Breast epithelium (tissue), 4 donors: ENCODE results near the gene C16orf96. TPM values are rescaled to one million over a fixed set of nuclear protein-coding genes. Genes with fewer than 3 reads are reported as not detected.

Experiments
- DNase-seq, 2 donors: peaks; one replicate each; pipeline ENCODE4 v3.0.0-alpha.2; 2019; ENCODE audit warnings: low spot score in 2 of 2
- H3K27ac ChIP-seq, 2 donors: fragments of 200-600 bp; sonication (generic) in 1 of 2; one replicate each; pipeline ENCODE4 v1.5.1; 2016 to 2019; ENCODE audit warnings: mild to moderate bottlenecking in 1 of 2
- H3K27me3 ChIP-seq, 2 donors: fragments of 200-600 bp; sonication (generic) in 1 of 2; one replicate each; pipeline versions ENCODE4 v1.5.1 to v1.6.0; 2017 to 2019; ENCODE audit warnings: control low read depth in 1 of 2, mild to moderate bottlenecking in 1 of 2
- H3K36me3 ChIP-seq: fragments of 200-600 bp; one replicate; pipeline ENCODE4 v1.5.1; 2019
- H3K4me1 ChIP-seq, 2 donors: fragments of 200-600 bp; sonication (generic); one replicate each; pipeline ENCODE4 v1.5.1; 2016 to 2019; ENCODE audit warnings: control low read depth in 1 of 2
- H3K4me3 ChIP-seq, 3 donors: fragments of 200-600 bp; sonication (generic); 1 replicate in 2 of 3; 2 replicates in 1 of 3; pipeline ENCODE4 v1.5.1; 2016 to 2019; ENCODE audit warnings: mild to moderate bottlenecking in 3 of 3, moderate library complexity in 2 of 3
- H3K9me3 ChIP-seq, 2 donors: fragments of 200-600 bp; sonication (generic) in 1 of 2; one replicate each; pipeline ENCODE4 v1.5.1; 2016 to 2019; ENCODE audit warnings: control low read depth in 1 of 2
- POLR2A ChIP-seq: fragments of 450-650 bp; IDR thresholded peaks from one replicate; pipeline ENCODE4 v1.6.1; 2016; ENCODE audit warnings: antibody characterized with exemption, mild to moderate bottlenecking, moderate library complexity
- POLR2AphosphoS5 ChIP-seq, 3 donors: sonication (generic); formaldehyde crosslinking; IDR thresholded peaks; one replicate each; pipeline ENCODE4 v1.6.1; 2017; ENCODE audit warnings: antibody characterized with exemption in 3 of 3
- intact Hi-C: fragments of 100-400 bp; cut with DNase I; formaldehyde crosslinking; loops from one replicate; pipeline ENCODE4 v1.15.1; 2023; ENCODE audit warnings: low total_unique reads
- total RNA-seq, 3 donors: library from RNA; depleted of rRNA; stranded (reverse); fragments of >200 nt; gene quantifications; one replicate each; pipeline ENCODE4 v1.1.0, GENCODE V29; 2016
- TF ChIP-seq, protein P1 (sequence below), 3 donors: fragments of 450-650 bp; IDR thresholded peaks; one replicate each; pipeline ENCODE4 v1.5.1; 2016 to 2017; ENCODE audit warnings: antibody characterized with exemption in 3 of 3, mild to moderate bottlenecking in 3 of 3, moderate library complexity in 3 of 3

C16orf96 gene
- total RNA-seq, 3 donors from 2014 or later, result not detected

DNA sequence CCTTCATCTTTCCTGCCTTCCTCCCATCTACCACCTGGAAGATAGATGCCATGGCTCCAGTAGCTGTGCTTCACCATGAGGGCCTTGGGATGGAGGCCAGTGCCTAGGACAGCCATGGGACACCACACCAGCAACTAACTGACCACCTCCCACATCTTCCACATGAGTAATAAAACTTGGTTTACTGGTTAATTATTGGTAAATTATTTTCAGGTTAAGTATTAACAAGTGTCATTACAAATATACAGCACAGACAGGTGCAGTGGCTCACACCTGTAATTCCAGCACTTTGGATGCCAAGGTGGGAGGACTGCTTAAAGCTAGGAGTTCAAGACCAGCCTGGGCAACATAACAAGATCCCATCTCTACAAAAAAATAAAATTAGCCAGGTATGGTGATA lies 31.6 kb upstream of the C16orf96 start:
- Histone ChIP-seq H3K9me3 (no peaks in the 10 kb centered on the region), H3K4me1 (no peaks in the 10 kb centered on the region), H3K4me3 (no peak overlapping the region), H3K36me3 (no peaks in the 10 kb centered on the region), H3K27ac (no peak overlapping the region), H3K27me3 (no peaks in the 10 kb centered on the region)
- TF ChIP-seq POLR2A, result no peak
- TF ChIP-seq POLR2AphosphoS5 (IDR thresholded peaks at IDR 0.05), result no peak
- TF ChIP-seq, protein P1, sequence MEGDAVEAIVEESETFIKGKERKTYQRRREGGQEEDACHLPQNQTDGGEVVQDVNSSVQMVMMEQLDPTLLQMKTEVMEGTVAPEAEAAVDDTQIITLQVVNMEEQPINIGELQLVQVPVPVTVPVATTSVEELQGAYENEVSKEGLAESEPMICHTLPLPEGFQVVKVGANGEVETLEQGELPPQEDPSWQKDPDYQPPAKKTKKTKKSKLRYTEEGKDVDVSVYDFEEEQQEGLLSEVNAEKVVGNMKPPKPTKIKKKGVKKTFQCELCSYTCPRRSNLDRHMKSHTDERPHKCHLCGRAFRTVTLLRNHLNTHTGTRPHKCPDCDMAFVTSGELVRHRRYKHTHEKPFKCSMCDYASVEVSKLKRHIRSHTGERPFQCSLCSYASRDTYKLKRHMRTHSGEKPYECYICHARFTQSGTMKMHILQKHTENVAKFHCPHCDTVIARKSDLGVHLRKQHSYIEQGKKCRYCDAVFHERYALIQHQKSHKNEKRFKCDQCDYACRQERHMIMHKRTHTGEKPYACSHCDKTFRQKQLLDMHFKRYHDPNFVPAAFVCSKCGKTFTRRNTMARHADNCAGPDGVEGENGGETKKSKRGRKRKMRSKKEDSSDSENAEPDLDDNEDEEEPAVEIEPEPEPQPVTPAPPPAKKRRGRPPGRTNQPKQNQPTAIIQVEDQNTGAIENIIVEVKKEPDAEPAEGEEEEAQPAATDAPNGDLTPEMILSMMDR (IDR thresholded peaks at IDR 0.05), result no peak
- DNase-seq, result no peak
- intact Hi-C loops, result no loop called here

DNA sequence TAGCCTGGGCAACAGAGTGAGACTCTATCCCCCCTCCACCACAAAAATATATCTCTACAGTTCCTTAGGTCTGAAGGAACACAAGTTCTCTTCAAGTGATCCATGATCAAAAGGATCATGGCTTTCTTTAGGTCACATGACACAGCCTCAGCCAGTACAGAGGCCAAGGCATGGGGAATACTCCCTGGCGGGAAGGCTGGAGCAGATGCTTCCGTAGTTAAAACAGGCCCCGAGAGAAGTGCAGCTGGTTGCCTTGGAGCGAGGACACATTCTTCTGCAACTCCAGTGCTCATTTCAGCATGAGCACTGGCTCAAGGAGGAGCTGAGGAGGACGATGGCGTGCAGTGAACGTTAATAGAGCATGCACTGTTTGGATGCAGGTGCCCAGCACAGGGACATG lies 31.1 kb upstream of the C16orf96 start:
- TF ChIP-seq POLR2AphosphoS5 (IDR thresholded peaks at IDR 0.05) (no peak), POLR2A (no peak)
- TF ChIP-seq, protein P1 (IDR thresholded peaks at IDR 0.05), result no peak
- intact Hi-C loops, result no loop called here
- Histone ChIP-seq H3K4me1 (no peaks in the 10 kb centered on the region), H3K9me3 (no peaks in the 10 kb centered on the region), H3K27ac (no peak overlapping the region), H3K27me3 (no peaks in the 10 kb centered on the region), H3K36me3 (no peaks in the 10 kb centered on the region), H3K4me3 (no peak overlapping the region)
- DNase-seq, result no peak

DNA sequence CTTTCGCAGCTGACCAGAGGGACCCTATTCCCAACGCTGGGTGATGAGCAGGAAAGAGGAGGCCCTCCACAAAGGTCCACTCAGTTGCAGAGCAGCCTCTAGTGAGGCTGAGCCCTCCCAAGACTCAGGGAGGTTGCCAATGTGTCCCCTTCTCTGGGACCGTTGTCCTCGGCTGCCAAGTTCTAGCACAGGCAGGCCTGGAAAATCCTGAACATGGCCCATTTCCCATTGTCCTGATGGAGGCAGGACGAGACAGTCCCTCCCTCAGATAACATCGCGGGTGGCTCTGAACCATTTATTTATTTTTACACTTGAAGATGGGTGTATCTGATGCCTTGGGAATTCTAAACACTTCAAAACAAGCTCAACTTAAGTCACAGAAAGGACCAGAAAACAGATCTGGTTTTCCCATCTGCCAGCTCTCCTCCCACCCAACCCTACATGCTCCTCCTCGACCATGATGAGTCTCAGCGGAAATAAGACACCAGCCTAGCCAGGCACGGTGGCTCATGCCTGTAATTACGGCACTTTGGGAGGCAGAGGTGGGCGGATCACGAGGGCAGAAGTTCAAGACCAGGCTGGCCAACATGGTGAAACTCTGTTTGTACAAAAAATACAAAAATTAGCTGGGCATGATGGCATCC lies 30.4 kb upstream of the C16orf96 start:
- Histone ChIP-seq H3K27me3 (no peaks in the 10 kb centered on the region), H3K9me3 (no peaks in the 10 kb centered on the region), H3K4me3 (no peak overlapping the region), H3K36me3 (no peaks in the 10 kb centered on the region), H3K27ac (no peak overlapping the region), H3K4me1 (no peaks in the 10 kb centered on the region)
- no peak for DNase-seq
- intact Hi-C loops, result no loop called here
- TF ChIP-seq POLR2AphosphoS5 (IDR thresholded peaks at IDR 0.05), result no peak

DNA sequence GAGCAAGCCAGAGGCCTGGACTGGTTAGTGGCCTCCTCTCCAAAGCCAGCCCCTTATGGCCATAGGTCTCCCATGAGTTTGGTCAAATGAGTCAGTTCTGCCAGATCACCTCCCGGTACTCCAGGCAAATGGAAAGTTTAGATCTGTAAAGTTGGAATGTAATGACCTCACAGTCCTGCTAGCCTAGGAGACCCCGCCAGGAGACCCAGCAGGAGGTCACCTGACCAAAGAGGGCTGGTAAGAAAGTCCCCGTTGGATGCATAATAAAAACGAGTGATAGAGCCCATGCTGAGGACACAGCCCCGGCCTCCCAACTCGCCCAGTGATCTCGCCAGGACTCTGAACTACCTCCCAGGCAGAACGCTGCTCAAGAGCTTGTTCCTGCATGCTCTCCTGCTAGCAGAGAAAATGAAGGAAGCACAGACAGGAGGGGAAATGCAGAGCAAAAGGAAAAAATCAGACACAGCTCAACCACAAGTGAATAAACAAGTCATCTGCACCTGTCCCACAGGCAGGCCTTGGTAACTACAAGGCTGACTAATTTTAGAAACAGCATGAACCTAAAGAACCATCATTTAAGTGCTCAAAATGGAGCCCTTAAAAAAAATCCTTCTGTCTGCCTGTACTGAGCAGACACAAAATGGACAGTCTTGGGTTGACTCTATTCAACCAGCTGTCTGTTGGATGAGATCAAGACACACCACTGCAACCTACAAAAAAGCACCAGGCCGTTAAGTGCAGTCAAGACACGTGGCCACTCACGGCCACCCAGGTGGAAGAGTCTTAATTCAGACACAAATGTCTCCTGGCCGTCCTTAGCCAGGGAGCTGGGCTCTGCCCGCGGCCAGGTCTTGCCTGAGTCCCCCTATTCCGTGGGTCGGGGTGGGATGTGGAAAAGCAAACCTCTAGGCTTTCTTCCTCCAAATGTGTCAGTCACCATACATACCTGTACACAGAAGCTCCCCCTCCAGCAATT lies 26.8 kb upstream of the C16orf96 start:
- TF ChIP-seq, protein P1 (IDR thresholded peaks at IDR 0.05), result no peak
- TF ChIP-seq POLR2AphosphoS5 (IDR thresholded peaks at IDR 0.05), result no peak
- no peak for TF ChIP-seq POLR2A
- Histone ChIP-seq H3K4me3 (no peak overlapping the region), H3K9me3 (no peaks in the 10 kb centered on the region), H3K27me3 (no peaks in the 10 kb centered on the region), H3K4me1 (no peaks in the 10 kb centered on the region), H3K36me3 (no peaks in the 10 kb centered on the region), H3K27ac (no peak overlapping the region)
- intact Hi-C loops, result no loop called here
- DNase-seq, result no peak

DNA sequence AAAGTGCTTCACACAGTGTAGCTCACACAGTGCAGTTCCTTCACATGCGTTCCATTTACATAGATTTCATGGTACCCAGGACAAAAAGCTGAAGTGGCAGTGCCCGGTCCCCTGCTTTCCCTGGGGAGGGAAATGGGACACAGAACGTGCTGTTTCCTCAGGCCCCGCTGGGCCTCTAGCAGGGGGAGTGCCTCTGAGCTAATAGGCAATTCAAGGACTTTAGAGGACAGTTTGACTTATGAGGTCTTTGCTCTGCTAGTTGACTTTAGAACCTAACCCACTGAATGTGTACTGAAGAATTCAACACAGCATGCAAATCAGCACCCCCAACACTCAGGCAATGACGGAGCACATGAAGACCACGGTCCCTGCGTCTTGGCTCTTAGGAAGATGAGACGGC lies 24.3 kb upstream of the C16orf96 start:
- Histone ChIP-seq H3K9me3 (no peaks in the 10 kb centered on the region), H3K27ac (no peak overlapping the region), H3K27me3 (no peaks in the 10 kb centered on the region), H3K36me3 (no peaks in the 10 kb centered on the region), H3K4me1 (no peaks in the 10 kb centered on the region), H3K4me3 (no peak overlapping the region)
- no peak for DNase-seq
- no peak for TF ChIP-seq POLR2AphosphoS5 (IDR thresholded peaks at IDR 0.05)
- no peak for TF ChIP-seq POLR2A
- TF ChIP-seq, protein P1 (IDR thresholded peaks at IDR 0.05), result no peak
- intact Hi-C loops, result no loop called here
